ENCODE data around the gene C9orf78. TPM values are rescaled to one million over a fixed set of nuclear protein-coding genes. Genes with fewer than 3 reads are reported as not detected.

C9orf78 gene
- total and polyA plus RNA-seq, 2 donors (not counting 1 experiment from before 2014, with no cell fraction given), result 39.8 to 88.6 TPM

- H3K36me3 ChIP-seq (ENCODE audit: control insufficient read depth, insufficient read depth, low read length), result peaks cover 21% of the 10 kb centered on the region
- H3K4me3 ChIP-seq (replicated peaks in 1 of 4; ENCODE audit: control extremely low read depth in 1 of 4, insufficient read depth in 1 of 4, low read depth in 3 of 4, low read length in 4 of 4), result no peak overlapping the region
- no peaks in the 10 kb centered on the region for H3K9me3 ChIP-seq (ENCODE audit: control insufficient read depth, insufficient read depth, low read depth, low read length)
- no peaks in the 10 kb centered on the region for H3K79me2 ChIP-seq (ENCODE audit: control insufficient read depth, insufficient read depth, low read length)
- H3K4me2 ChIP-seq (ENCODE audit: extremely low read depth, insufficient read depth, low read length), result no peak overlapping the region
- TF ChIP-seq EZH2 (IDR thresholded peaks at IDR 0.05; ENCODE audit: low read length, missing control alignments) (no peak), CTCF (conservative IDR thresholded peaks at IDR 0.05 in 1 of 2, IDR thresholded peaks at IDR 0.05 in 1 of 2; ENCODE audit: low read depth in 1 of 2, low read length in 2 of 2) (no peak)
- H3K27me3 ChIP-seq (ENCODE audit: control insufficient read depth, insufficient read depth, low read length), result no peaks in the 10 kb centered on the region
- H2AFZ ChIP-seq (ENCODE audit: low read length), result no peak overlapping the region
- H3K27ac ChIP-seq (ENCODE audit: insufficient read depth, low read length), result no peak overlapping the region
- no peaks in the 10 kb centered on the region for H4K20me1 ChIP-seq (ENCODE audit: control insufficient read depth, extremely low read depth, insufficient read depth, low read length)
- no peak for DNase-seq (ENCODE audit: low read depth in 2 of 2)
- H3K4me1 ChIP-seq (ENCODE audit: control insufficient read depth, extremely low read depth, insufficient read depth, low read length), result no peaks in the 10 kb centered on the region
- no peak overlapping the region for H3K9ac ChIP-seq (ENCODE audit: insufficient read depth, low read length)
Observed at GRCh38 chr9:129811967-129812363, 23.1 kb downstream of the C9orf78 start.

GRCh38 chr9:129810788-129811187 is 24.3 kb downstream of the C9orf78 start:
- Histone ChIP-seq H3K9me3 (ENCODE audit: control insufficient read depth, insufficient read depth, low read depth, low read length) (no peaks in the 10 kb centered on the region), H3K4me3 (replicated peaks in 1 of 4; ENCODE audit: control extremely low read depth in 1 of 4, insufficient read depth in 1 of 4, low read depth in 3 of 4, low read length in 4 of 4) (no peak overlapping the region)

GRCh38 chr9:129810116-129810515 is 25.0 kb downstream of the C9orf78 start:
- Histone ChIP-seq H3K79me2 (ENCODE audit: control insufficient read depth, insufficient read depth, low read length) (no peaks in the 10 kb centered on the region), H3K9ac (ENCODE audit: insufficient read depth, low read length) (no peak overlapping the region), H3K27me3 (ENCODE audit: control insufficient read depth, insufficient read depth, low read length) (no peaks in the 10 kb centered on the region), H3K4me2 (ENCODE audit: extremely low read depth, insufficient read depth, low read length) (no peak overlapping the region), H2AFZ (ENCODE audit: low read length) (no peak overlapping the region), H3K4me1 (ENCODE audit: control insufficient read depth, extremely low read depth, insufficient read depth, low read length) (no peaks in the 10 kb centered on the region), H3K9me3 (ENCODE audit: control insufficient read depth, insufficient read depth, low read depth, low read length) (no peaks in the 10 kb centered on the region), H4K20me1 (ENCODE audit: control insufficient read depth, extremely low read depth, insufficient read depth, low read length) (no peaks in the 10 kb centered on the region), H3K36me3 (ENCODE audit: control insufficient read depth, insufficient read depth, low read length) (peaks cover 13% of the 10 kb centered on the region), H3K27ac (ENCODE audit: insufficient read depth, low read length) (no peak overlapping the region), H3K4me3 (replicated peaks in 1 of 4; ENCODE audit: control extremely low read depth in 1 of 4, insufficient read depth in 1 of 4, low read depth in 3 of 4, low read length in 4 of 4) (no peak overlapping the region)
- TF ChIP-seq CTCF (conservative IDR thresholded peaks at IDR 0.05 in 1 of 2, IDR thresholded peaks at IDR 0.05 in 1 of 2; ENCODE audit: low read depth in 1 of 2, low read length in 2 of 2) (no peak), EZH2 (IDR thresholded peaks at IDR 0.05; ENCODE audit: low read length, missing control alignments) (no peak)
- DNase-seq (ENCODE audit: low read depth in 2 of 2), result no peak

More at GRCh38 chr9:129810788-129811187, 24.3 kb downstream of the C9orf78 start:
- Histone ChIP-seq H3K4me2 (ENCODE audit: extremely low read depth, insufficient read depth, low read length) (no peak overlapping the region), H3K79me2 (ENCODE audit: control insufficient read depth, insufficient read depth, low read length) (no peaks in the 10 kb centered on the region), H3K4me1 (ENCODE audit: control insufficient read depth, extremely low read depth, insufficient read depth, low read length) (no peaks in the 10 kb centered on the region), H2AFZ (ENCODE audit: low read length) (no peak overlapping the region), H3K27ac (ENCODE audit: insufficient read depth, low read length) (no peak overlapping the region), H3K36me3 (ENCODE audit: control insufficient read depth, insufficient read depth, low read length) (peaks cover 18% of the 10 kb centered on the region), H3K9ac (ENCODE audit: insufficient read depth, low read length) (no peak overlapping the region), H4K20me1 (ENCODE audit: control insufficient read depth, extremely low read depth, insufficient read depth, low read length) (no peaks in the 10 kb centered on the region), H3K27me3 (ENCODE audit: control insufficient read depth, insufficient read depth, low read length) (no peaks in the 10 kb centered on the region)
- TF ChIP-seq EZH2 (IDR thresholded peaks at IDR 0.05; ENCODE audit: low read length, missing control alignments) (no peak), CTCF (conservative IDR thresholded peaks at IDR 0.05 in 1 of 2, IDR thresholded peaks at IDR 0.05 in 1 of 2; ENCODE audit: low read depth in 1 of 2, low read length in 2 of 2) (no peak)
- no peak for DNase-seq (ENCODE audit: low read depth in 2 of 2)

Data from fibroblast of lung (primary cell).